NCI-H1436 treated with DMSO at 0.1 percent for 48 hours (cell line): ENCODE measurements around the gene XXYLT1.

Experiments used
- DNase-seq: peaks from one replicate; lab custom pipeline; 2025; lab: John Stamatoyannopoulos, UW

The XXYLT1 gene

DNA sequence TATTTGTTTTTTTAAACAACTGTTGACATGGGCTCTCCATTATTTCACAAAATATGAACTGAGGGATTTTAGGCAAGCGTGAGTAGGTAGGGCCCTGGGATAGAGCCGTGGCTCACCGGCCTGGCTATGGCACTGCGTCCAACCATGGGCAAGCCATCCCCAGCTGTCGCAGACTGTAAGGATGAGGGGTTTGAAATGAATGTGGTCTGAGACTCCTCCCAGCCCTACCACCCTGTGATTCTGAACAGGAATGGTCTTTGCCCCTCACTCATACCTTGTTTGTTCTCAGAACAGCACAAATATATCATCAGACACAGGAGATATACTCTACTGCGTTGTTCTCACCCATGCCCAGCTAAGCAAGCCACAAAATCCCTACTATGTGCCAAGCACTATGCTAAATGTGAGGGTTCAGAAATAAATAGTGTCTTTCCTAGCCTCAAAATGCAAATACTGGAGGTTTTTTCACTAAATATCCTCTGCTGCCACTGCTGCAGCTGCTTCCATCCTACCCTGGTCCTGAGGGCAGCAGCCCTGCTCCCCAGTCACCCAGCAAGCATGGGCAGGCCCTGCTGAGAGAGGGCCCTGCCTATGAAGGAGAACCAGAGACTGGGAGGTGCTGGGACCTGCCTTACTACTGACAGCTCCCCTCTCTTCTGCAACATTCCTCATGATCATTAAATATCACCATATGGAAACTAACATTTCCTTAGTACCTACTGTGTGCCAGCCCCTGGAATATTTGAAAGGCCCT, 102.8 kb downstream of the XXYLT1 start:
- no peak for DNase-seq

DNA sequence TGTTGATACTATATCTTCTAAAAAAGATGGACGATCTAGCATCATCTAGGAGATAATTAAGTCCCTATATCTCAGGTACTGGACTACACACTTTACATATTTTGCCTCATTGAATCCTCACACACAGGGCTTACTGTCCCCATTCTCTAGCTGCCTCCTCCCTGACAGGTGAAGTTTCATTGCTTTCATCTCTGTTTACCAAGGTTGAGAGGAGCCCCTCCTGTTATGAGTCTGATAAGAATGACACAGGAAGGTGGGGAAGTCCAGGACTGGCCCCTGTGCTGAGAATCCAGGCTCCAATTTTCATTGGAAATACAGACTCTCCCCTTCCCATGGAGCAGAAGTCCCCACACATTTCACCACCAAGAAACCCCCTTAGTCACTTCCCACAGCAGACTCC, 105.2 kb downstream of the XXYLT1 start:
- no peak for DNase-seq

DNA sequence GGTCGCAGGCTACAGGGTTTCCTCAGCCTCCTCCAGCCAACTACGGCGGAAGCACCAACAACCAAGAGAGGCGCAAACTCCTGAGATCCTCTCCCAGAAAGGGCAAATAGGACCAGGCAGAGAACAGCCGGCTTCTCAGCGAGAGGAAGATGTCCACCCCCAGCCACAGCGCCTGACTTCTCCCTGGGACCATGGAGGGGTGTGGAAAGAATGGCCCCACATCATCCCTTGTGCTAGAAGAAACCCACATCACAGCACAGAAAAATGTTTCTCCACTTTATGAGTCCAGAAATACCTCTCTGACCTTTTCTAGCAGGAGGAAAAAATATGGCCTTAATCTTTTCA, 105.7 kb downstream of the XXYLT1 start:
- no peak for DNase-seq

DNA sequence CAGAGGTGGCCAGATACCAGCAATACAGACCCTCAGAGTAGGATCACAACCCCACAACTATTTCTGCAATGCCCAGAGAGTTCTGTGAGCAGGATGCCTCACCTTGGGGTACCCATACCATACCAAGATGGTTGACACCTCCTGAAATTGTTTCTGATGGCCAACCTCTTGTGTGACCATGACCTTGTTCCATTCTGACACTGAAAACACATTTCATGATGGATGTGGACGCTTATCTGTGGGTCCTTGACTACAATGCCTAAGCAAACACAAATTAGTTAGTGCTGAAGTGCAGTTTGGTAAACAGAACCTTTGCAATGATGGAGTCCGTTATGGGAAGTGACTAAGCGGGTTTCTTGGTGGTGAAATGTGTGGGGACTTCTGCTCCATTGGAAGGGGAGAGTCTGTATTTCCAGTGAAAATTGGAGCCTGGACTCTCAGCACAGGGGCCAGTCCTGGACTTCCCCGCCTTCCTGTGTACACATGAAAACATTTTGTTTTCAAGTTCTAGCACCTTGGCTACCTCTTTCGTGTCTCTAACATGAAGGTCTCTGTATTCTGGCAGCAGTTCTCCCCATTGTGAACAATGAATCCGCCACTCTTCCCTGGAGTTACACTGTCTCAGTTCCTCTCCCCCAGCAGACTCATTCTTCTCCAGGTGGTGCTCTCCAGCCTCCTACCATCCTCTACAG, 106.2 kb downstream of the XXYLT1 start:
- DNase-seq: no peak

DNA sequence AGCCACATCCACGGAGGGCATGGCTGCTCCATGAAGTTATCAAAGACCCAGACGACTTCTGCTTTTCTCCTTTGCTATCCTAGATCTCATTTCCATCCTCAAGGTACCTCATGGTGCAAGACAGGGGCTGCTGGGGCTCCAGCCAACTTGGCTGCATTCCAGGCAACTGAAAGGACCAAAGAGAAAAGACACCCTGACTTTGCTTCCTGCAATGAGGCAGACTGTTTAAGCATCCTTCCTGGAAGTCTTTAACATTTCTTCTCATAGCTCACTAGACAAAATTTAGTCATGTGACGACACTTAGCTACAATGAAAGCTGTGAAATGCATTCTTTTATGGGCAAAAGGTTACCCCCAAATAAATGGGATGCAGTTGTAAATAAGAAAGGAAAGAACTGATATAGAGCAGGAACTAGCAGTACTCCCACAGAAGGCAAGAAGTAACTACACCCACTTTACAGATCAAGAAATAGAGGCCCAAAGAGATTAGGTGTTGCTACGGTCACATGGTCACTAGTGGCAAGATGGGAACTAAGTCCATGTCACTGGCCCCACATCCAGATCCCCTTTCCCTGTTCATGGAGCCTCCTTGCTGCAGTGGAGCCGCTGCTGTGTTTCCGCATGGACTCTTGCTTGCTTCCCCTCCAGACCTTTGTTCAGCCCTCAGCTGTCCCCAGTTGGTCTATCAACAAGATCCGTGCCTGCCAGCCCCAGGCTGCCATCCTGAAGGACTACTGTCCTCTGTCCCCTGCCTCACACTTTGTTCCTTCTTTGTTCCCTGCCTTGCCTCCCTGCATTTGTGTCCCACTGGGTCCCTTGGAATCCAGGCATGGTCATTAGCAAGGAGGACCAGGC, 107.0 kb downstream of the XXYLT1 start:
- DNase-seq: no peak

DNA sequence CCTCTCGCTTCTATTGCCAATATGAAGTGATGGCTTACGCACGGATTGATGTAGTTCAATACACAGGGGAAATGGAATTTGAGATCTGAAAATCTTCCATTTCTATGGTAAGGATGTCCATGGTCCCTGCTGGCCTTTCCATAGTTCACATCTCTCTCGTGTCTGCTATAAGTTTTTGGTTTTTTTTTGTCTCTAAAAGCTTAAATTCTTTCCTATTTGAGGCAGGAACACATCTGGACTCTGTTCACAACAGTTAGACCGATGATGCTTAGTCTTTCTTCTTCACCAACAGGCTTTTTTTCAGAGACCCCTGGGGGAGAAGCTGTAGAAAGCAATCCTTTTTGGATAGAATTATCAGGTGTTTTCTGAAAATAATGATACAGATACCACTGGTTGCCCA, 108.1 kb downstream of the XXYLT1 start:
- no peak for DNase-seq

DNA sequence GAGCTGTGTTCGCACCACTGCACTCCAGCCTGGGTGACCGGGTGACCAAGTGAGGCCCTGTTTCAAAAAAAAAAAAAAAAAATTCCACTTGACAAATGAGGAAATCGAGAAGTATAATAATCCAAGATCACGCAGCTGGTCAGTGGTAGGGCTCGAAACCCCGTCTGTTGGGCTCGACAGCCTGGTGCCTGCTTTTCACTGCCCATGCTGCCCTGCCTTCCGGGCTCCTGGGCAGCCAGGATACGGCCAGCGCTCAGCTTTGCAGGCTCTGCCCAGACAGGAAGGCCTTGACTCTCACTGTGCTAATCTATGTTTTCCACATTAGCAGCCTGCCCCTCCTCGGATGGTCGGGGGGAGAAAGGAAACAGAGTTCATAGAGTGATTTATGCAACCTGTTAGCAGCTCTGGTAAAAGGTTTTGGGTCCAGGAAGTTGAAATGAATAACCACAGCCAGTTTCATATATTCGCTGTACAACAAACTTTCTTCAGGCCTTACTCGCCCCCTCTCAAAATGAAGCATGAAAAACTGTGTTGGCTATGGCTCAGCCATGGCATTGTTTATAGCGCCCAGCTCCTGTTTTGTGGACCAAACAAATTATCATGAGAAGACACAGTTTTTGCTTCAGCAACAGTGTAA, 108.8 kb downstream of the XXYLT1 start:
- DNase-seq: no peak

DNA sequence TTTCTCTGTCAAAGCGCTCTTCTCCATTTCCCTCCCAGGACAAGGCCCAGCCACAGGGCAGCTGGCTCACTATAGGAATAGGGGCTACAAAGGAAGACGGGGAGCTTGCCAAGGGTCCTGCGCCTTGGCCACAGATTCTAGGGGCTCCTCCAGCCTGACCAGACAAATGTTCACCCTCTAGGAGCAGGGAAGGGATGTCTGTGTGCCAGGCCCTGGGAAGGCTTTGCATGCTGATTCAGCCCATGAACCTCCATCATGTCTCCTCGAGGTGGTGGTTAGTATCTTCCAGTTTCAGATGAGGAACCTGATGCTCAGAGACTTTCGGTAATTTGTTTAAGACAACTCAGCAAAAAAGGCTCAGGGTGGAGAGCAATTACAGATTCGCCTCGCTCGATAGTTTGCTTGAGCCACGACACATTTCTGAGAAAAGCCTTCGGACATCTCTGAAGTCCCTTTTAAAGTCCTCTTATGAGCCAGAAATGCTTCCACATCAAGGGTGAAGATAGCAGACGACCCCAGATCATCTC, 110.0 kb downstream of the XXYLT1 start:
- DNase-seq: no peak

DNA sequence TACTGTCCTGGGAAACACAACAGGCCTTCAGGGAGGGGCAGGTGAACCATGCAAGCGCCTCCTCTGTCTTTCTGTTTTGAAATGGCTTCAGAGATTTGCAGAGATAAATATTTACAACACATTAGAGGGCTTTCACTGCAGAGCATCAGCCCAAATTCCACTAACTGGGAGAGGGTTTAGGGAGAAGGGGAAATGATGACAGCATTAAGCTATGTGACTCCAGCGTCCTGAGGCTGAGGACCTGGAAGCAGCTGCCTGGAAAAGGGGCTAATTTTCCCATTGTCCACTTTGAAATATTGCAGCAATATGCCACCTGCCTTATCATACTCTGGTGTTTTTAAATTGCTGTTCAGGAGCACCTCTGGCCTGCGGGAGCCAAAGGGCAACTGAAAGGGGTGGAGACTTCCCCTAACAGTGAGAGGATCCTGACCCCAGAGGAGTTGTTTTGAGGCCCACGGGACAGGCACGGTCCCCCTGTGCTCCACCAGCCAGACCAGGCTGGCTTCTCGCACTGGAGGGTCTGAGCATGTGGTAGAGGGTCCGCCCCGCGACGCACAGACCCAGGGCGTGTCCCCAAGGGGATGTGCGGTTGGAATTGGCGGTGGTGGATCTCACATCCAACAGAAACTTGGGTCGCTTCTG, 110.6 kb downstream of the XXYLT1 start:
- no peak for DNase-seq

DNA sequence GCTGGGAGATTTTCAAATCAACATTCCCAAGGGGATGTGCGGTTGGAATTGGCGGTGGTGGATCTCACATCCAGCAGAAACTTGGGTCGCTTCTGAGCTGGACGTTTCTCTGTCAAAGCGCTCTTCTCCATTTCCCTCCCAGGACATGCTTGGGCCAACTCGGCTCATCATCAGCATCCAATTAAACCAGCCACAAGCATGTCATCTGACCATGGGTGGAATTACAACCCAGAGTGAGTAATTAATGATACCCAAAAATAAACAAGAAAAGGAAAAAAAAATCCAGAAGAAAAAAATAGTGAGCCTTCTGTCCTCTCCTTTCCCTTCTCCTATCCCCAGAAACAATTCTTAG, 111.2 kb downstream of the XXYLT1 start:
- DNase-seq: no peak

DNA sequence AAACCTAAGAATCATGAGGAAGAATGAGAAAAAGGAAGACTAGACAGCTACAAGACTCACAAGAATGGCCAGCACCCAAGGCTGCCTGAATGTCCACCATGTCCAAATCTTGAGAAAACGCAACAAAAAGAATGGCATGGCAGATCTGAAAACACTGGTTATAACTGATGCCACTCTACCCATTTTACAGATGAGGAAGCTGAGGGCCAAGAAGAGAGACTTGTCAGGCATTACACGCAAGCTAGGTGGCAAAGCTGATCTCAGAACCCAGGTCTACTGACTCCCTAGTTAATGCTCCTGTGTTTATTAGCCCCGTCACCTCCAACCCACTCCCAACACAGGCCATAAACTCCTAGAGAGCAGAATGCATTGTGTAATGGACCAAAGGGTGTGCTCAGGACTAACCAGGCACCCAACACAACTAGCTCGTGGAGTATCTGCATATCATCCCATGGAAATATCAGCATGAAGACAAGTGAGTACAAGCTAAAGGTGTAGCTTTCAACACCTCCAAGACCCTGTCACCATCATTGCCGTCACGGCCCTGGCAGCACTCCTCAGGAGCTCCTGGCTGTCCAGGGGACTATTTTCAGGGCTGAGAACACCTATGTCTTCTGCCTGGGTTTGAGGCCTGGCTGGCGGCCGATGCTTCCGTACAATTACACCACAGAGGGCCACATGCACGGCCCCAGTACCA, 111.7 kb downstream of the XXYLT1 start:
- no peak for DNase-seq

DNA sequence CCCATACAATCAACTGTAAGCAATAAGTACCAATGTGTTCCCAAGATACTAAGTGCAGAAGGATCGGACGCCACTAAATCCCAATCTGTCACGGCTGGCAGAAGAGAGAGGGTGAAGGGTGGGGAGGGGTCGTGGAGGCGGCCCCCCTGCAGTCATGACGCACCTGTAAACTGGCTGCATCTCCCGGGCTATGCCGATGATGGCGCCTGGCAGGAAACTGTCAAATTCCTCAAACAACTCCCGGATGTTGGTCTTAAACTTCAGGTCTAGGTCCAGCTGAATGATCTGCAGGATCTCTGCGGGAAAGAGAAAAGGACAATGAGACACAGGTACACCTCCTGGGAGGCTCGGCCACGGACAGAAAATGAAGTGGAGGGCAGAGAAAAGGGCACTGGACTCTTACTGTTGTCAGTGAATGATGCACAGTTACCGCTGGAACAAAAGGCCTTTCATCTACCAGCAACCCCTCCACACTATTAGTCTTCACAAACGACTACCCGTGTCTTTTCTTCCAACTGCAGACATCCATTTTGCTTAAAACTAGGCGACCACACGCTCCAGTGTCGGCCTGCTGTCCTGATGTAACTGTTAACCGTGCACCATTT, 114.6 kb downstream of the XXYLT1 start:
- DNase-seq: no peak

DNA sequence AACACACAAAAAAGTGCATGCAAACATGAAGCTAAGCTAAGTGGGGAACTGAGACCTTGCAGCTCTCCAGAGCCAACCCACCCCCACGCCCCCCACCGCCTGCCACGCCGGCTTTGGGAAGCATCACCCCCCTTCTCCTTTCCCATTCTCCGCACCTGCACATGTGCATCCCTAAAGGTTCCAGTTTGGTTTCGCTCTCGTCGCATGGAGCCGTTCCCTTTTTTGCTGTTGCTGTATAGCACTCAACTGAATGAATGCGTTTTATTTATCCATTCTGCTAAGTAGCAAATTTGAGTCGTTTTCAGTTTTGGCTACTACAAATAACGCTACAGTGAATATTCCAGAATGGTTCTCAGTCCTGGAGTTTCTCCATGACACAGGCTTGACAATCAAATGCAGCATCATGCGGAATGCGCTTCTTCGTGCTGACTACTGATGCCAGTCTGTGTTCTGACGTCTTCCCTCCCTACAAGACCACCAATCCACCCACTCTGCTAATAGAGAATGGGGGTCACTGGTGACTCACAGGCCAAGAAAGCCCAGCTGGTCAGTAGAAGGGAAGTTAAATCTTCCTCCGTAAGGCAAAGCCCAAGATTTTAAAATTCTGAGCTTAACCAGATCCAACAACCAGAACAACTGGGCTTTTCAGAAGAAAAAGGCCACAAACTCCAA, 115.3 kb downstream of the XXYLT1 start:
- DNase-seq: no peak

DNA sequence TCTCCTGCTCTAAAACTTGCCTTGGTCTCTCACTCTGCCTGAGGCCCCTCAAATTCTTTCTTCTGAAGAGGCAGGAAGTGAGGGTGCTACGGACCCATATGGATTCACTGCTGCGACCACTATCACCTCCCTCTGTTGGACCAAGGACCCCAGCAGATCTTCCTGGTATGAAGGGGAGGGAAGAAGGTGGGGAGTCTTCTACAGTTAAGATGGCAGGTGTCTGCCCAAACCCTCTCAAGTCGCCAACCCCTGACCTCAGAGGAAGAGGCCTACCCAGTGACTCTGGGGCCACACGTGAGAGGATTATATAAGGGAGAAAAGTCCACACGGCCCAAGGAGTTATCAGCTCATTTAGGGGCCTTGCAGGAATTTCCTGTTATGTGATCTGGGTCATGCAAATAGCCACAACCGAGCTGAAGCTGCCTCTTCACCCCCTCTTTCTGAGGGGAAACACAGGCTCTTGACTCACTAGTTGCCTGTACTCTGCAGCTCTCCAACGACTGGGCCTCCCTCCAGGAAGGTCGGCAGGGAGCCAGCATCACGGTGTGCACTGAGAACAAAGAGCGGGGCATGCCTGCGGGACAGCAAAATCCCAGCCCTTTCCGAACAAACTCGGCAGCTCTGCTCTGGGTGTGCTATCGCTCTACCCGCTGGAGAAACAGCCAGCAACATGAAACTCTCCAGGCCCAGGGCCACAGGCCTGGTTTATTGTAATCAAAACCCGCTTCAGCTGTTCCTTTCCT, 116.0 kb downstream of the XXYLT1 start:
- DNase-seq: peak; percentile 35

DNA sequence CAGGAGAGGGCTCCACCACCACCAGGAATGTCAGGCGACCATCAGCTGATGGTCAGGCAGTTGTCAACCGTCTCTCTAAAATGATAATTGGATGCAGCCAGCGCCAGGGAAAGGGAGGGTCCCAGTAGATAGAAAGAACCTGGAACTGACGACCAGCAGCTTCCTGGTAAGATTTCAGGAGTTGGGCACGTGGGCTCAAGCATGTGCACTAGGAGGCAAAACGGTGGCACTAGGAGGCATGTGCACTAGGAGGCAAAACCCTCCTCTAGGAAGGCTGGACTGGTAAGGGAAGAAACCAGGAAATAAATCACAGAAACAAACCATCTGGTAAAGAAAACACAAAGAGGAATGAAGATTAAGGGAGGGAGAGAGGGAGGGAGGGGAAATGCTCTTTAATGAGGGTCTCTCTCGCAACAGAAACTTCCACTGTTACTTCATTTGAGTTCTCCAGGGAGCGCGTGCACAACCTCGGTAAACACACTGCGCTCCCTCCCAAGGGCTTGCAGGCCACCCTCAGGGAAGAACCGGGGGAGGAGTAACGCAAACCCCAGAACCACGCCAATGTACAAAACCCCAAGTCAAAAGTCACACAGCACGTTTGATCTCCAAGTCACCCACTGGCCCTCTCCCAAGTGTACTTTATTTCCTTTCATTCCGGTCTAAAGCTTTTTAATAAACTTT, 116.7 kb downstream of the XXYLT1 start:
- no peak for DNase-seq

DNA sequence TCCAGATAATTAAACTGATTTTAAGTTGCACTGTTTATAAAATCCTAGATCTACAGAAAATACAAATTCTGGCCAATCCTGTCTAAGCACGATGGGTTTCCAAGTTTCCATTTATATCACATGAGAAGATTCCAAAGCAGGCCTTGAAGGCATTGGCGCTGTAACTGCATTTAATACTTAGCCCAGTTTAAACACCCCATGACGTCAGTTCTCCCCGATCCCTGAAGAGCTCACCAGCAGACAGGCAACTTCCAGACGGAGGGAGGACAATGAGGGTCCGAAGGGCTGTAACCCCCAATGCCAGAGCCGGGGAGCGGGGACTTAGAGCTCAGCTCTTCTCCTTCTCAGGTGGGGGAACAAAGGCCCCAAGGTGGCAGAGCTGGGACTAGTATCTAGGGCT, 117.3 kb downstream of the XXYLT1 start:
- DNase-seq: no peak

DNA sequence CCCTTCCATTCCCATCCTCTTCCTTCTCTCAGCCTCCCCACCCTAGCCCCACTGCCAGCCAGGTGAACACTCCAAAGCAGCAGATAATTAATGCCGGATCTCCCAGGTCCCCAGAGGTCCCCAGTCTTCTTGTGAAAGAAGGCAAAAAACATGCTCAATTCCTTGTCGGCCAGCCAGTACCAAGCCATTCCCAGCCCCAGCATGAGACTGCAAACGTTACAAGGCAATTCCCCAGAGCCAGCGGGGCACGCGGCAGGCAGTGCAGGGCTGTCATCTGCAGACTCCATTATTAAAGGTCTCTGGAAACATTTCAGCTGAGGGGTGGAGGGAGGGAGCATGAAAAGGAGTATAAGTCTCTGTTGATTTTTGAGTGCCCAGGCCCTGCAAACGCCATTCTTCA, 117.8 kb downstream of the XXYLT1 start:
- peak; percentile 33 for DNase-seq

DNA sequence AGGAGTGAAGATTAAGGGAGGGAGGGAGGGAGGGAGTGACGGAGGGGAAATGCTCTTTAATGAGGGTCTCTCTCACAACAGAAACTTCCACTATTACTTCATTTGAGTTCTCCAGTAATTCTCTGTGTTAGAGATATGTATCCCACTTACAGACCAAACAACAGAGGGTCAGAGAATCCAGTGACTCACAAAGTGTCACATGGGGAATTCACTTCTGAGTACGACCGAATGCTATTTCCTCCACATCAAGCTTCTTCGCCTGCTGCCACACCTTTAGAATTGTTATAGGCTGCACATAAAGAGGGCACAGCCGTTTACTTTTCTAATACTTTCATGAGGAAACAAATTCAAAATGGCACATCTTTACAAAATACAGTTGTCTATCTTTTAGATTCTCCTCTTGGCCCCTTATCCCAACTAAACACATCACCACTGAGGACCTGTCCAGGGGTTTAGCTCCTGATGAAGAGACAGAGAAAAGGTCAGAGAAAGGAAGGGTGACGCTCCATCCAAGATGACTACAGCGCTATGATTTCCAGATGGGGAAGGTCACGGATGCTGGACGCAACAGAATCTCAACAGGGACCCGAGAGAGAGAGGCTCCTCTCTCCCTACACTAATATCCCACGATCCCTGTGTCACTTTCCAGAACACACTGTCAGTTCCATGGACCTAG, 119.0 kb downstream of the XXYLT1 start:
- no peak for DNase-seq
